GM23338 (cell line): ENCODE data around the gene GFPT2. TPM values are rescaled to one million over a fixed set of nuclear protein-coding genes. Genes with fewer than 3 reads are reported as not detected.

Experiments used
- ATAC-seq: fragments of 200-7000 bp; cut with Tn5 transposase; 3 replicates; pipeline ENCODE4 v1.9.1; 2020
- DNase-seq: peaks from one replicate; pipeline ENCODE4 v3.0.0-alpha.2; 2015; ENCODE audit warnings: low spot score
- H2AFZ ChIP-seq: fragments of 200-600 bp; sonication (generic); 2 replicates; pipeline ENCODE4 v1.8.0; 2016; ENCODE audit warnings: antibody characterized with exemption, mild to moderate bottlenecking, moderate library complexity
- H3F3A ChIP-seq: fragments of 200-600 bp; sonication (generic); replicated peaks from 2 replicates; pipeline ENCODE4 v1.8.0; 2017; ENCODE audit warnings: antibody characterized with exemption, mixed run types, low read depth
- H3K27ac ChIP-seq: fragments of 200-600 bp; sonication (generic); 2 replicates; pipeline ENCODE4 v1.6.1; 2016; ENCODE audit warnings: low read depth
- H3K27me3 ChIP-seq: fragments of 200-600 bp; sonication (generic); 2 replicates; pipeline ENCODE4 v1.8.0; 2016; ENCODE audit warnings: mild to moderate bottlenecking, mixed run types, moderate library complexity; ENCODE audit not compliant: insufficient read depth
- H3K36me3 ChIP-seq: fragments of 200-600 bp; sonication (generic); 2 replicates; pipeline ENCODE4 v1.8.0; 2016; ENCODE audit warnings: mild to moderate bottlenecking; ENCODE audit not compliant: insufficient read depth
- H3K4me1 ChIP-seq: fragments of 200-600 bp; sonication (generic); 2 replicates; pipeline ENCODE4 v1.8.0; 2016; ENCODE audit warnings: mild to moderate bottlenecking, moderate library complexity; ENCODE audit not compliant: insufficient read depth
- H3K4me2 ChIP-seq: fragments of 200-600 bp; sonication (generic); 2 replicates; pipeline ENCODE4 v1.7.1; 2017; ENCODE audit warnings: mixed run types
- H3K4me3 ChIP-seq: fragments of 200-600 bp; sonication (generic); 2 replicates; pipeline ENCODE4 v1.6.1; 2016; ENCODE audit warnings: mixed run types
- H3K79me2 ChIP-seq: fragments of 200-600 bp; sonication (generic); replicated peaks from 2 replicates; pipeline ENCODE4 v1.8.0; 2017; ENCODE audit warnings: mild to moderate bottlenecking; ENCODE audit not compliant: insufficient read depth
- H3K9me2 ChIP-seq: fragments of 200-600 bp; sonication (generic); 2 replicates; pipeline ENCODE4 v1.8.0; 2017; ENCODE audit not compliant: insufficient read depth
- H4K20me1 ChIP-seq: fragments of 200-600 bp; sonication (generic); replicated peaks from 2 replicates; pipeline ENCODE4 v1.8.0; 2017; ENCODE audit warnings: mild to moderate bottlenecking; ENCODE audit not compliant: insufficient read depth
- H3K27ac Mint-ChIP-seq: 2 replicates; pipeline ENCODE4 v1.8.0; 2020; ENCODE audit warnings: inconsistent platforms, mild to moderate bottlenecking, moderate library complexity, mixed read lengths
- H3K27me3 Mint-ChIP-seq: 3 replicates; pipeline ENCODE4 v1.8.0; 2022; ENCODE audit warnings: low read depth, mild to moderate bottlenecking, moderate library complexity, mixed read lengths, inconsistent platforms; ENCODE audit not compliant: insufficient read depth, poor library complexity
- H3K36me3 Mint-ChIP-seq: 3 replicates; pipeline ENCODE4 v1.8.0; 2021; ENCODE audit warnings: low read depth, mild to moderate bottlenecking, inconsistent platforms, moderate library complexity, mixed read lengths
- H3K4me1 Mint-ChIP-seq: 3 replicates; pipeline ENCODE4 v1.8.0; 2020; ENCODE audit warnings: mild to moderate bottlenecking, inconsistent platforms, mixed read lengths
- H3K4me3 Mint-ChIP-seq: 3 replicates; pipeline ENCODE4 v1.8.0; 2021; ENCODE audit warnings: moderate library complexity, mild to moderate bottlenecking, inconsistent platforms, mixed read lengths
- H3K9me3 Mint-ChIP-seq: 3 replicates; pipeline ENCODE4 v1.8.0; 2020; ENCODE audit warnings: moderate library complexity, mild to moderate bottlenecking, inconsistent platforms, mixed read lengths
- EZH2 ChIP-seq: fragments of 200-600 bp; sonication (generic); IDR thresholded peaks from one replicate; pipeline ENCODE4 v1.8.0; 2017; ENCODE audit warnings: antibody characterized with exemption, mild to moderate bottlenecking, low read depth; ENCODE audit not compliant: unreplicated experiment
- EZH2phosphoT487 ChIP-seq: fragments of 200-600 bp; sonication (generic); IDR thresholded peaks from one replicate; pipeline ENCODE4 v1.8.1; 2018; ENCODE audit warnings: antibody characterized with exemption; ENCODE audit not compliant: unreplicated experiment
- JUNB ChIP-seq: IDR thresholded peaks from one replicate; pipeline ENCODE4 v1.6.1; 2016; ENCODE audit warnings: antibody characterized with exemption; ENCODE audit not compliant: unreplicated experiment
- NANOG ChIP-seq: IDR thresholded peaks from 2 replicates; pipeline ENCODE4 v1.6.1; 2016; ENCODE audit warnings: antibody characterized with exemption, borderline replicate concordance
- STAT1 ChIP-seq: IDR thresholded peaks from one replicate; pipeline ENCODE4 v1.6.1; 2016; ENCODE audit warnings: antibody characterized with exemption; ENCODE audit not compliant: unreplicated experiment
- ZNF114 ChIP-seq: fragments of 250-450 bp; sonication (Bioruptor Pico); IDR thresholded peaks from 2 replicates; pipeline ENCODE4 v1.5.0; 2020; ENCODE audit warnings: mild to moderate bottlenecking, moderate library complexity
- ZNF331 ChIP-seq: fragments of 250-450 bp; sonication (Bioruptor Pico); IDR thresholded peaks from 2 replicates; pipeline ENCODE4 v1.5.0; 2020; ENCODE audit warnings: low read depth, mild to moderate bottlenecking, moderate library complexity
- polyA plus RNA-seq: library from polyadenylated mRNA; unstranded; fragments of >200 nt; fragmentation: Nextera tagmentation; extraction: Ambion mirVana; gene quantifications from 2 replicates; pipeline ENCODE4 v1.2.1, GENCODE V29; 2016
- total RNA-seq: library from RNA; depleted of rRNA; stranded (reverse); fragments of >200 nt; shearing (Covaris generic); gene quantifications from 2 replicates; pipeline ENCODE4 v1.2.3, GENCODE V29; 2014
- TF ChIP-seq, protein P1 (sequence below): IDR thresholded peaks from 2 replicates; pipeline ENCODE4 v1.6.1; 2016; ENCODE audit warnings: antibody characterized with exemption
- TF ChIP-seq, protein P2 (sequence below): IDR thresholded peaks from one replicate; pipeline ENCODE4 v1.6.1; 2018; ENCODE audit warnings: antibody characterized with exemption; ENCODE audit not compliant: unreplicated experiment
- TF ChIP-seq, protein P3 (sequence below), 2 experiments: fragments of 200-600 bp in 1 of 2; sonication (generic) in 1 of 2; conservative IDR thresholded peaks; 2 replicates each; pipeline versions ENCODE4 v1.5.1 to v1.6.1; 2016 to 2017; ENCODE audit warnings: antibody characterized with exemption in 2 of 2, low read depth in 2 of 2, mild to moderate bottlenecking in 2 of 2, moderate library complexity in 1 of 2

Gene GFPT2
- total and polyA plus RNA-seq, 2 experiments from 2014 or later = 82.6 to 120 TPM

- peaks cover 11% of the 10 kb centered on the region for H3K27me3 Mint-ChIP-seq
- H3K4me1 Mint-ChIP-seq = peaks cover 14% of the 10 kb centered on the region
- TF ChIP-seq, protein P1, sequence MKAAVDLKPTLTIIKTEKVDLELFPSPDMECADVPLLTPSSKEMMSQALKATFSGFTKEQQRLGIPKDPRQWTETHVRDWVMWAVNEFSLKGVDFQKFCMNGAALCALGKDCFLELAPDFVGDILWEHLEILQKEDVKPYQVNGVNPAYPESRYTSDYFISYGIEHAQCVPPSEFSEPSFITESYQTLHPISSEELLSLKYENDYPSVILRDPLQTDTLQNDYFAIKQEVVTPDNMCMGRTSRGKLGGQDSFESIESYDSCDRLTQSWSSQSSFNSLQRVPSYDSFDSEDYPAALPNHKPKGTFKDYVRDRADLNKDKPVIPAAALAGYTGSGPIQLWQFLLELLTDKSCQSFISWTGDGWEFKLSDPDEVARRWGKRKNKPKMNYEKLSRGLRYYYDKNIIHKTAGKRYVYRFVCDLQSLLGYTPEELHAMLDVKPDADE = no peak
- TF ChIP-seq, protein P2, sequence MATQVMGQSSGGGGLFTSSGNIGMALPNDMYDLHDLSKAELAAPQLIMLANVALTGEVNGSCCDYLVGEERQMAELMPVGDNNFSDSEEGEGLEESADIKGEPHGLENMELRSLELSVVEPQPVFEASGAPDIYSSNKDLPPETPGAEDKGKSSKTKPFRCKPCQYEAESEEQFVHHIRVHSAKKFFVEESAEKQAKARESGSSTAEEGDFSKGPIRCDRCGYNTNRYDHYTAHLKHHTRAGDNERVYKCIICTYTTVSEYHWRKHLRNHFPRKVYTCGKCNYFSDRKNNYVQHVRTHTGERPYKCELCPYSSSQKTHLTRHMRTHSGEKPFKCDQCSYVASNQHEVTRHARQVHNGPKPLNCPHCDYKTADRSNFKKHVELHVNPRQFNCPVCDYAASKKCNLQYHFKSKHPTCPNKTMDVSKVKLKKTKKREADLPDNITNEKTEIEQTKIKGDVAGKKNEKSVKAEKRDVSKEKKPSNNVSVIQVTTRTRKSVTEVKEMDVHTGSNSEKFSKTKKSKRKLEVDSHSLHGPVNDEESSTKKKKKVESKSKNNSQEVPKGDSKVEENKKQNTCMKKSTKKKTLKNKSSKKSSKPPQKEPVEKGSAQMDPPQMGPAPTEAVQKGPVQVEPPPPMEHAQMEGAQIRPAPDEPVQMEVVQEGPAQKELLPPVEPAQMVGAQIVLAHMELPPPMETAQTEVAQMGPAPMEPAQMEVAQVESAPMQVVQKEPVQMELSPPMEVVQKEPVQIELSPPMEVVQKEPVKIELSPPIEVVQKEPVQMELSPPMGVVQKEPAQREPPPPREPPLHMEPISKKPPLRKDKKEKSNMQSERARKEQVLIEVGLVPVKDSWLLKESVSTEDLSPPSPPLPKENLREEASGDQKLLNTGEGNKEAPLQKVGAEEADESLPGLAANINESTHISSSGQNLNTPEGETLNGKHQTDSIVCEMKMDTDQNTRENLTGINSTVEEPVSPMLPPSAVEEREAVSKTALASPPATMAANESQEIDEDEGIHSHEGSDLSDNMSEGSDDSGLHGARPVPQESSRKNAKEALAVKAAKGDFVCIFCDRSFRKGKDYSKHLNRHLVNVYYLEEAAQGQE = no peak
- TF ChIP-seq, protein P3, sequence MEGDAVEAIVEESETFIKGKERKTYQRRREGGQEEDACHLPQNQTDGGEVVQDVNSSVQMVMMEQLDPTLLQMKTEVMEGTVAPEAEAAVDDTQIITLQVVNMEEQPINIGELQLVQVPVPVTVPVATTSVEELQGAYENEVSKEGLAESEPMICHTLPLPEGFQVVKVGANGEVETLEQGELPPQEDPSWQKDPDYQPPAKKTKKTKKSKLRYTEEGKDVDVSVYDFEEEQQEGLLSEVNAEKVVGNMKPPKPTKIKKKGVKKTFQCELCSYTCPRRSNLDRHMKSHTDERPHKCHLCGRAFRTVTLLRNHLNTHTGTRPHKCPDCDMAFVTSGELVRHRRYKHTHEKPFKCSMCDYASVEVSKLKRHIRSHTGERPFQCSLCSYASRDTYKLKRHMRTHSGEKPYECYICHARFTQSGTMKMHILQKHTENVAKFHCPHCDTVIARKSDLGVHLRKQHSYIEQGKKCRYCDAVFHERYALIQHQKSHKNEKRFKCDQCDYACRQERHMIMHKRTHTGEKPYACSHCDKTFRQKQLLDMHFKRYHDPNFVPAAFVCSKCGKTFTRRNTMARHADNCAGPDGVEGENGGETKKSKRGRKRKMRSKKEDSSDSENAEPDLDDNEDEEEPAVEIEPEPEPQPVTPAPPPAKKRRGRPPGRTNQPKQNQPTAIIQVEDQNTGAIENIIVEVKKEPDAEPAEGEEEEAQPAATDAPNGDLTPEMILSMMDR (conservative IDR thresholded peaks at IDR 0.05; ENCODE audit: low read depth in 2 of 2) = peak in 1 of 2 experiments; percentile 37; a peak in 2 of 4 replicates
- TF ChIP-seq NANOG (no peak), JUNB (no peak), EZH2 (no peak)
- DNase-seq = no peak
- H2AFZ ChIP-seq = no peak overlapping the region
- no peaks in the 10 kb centered on the region for H3K9me3 Mint-ChIP-seq
- H3K27ac ChIP-seq = peak overlapping the region; percentile 37; the same call in 1 of the 2 replicates
- peaks cover 27% of the 10 kb centered on the region for H3F3A ChIP-seq
- H3K36me3 Mint-ChIP-seq = peaks cover 90% of the 10 kb centered on the region
- no peak for ATAC-seq
- no peaks in the 10 kb centered on the region for H3K79me2 ChIP-seq
- H3K36me3 ChIP-seq = peaks cover 70% of the 10 kb centered on the region
- H3K4me3 ChIP-seq = no peak overlapping the region
- H3K27ac Mint-ChIP-seq = peak overlapping the region; percentile 88
- H3K4me2 ChIP-seq = no peak overlapping the region
- peaks cover 3% of the 10 kb centered on the region for H4K20me1 ChIP-seq
- peaks cover 9% of the 10 kb centered on the region for H3K4me1 ChIP-seq
- H3K9me2 ChIP-seq = no peaks in the 10 kb centered on the region
- no peaks in the 10 kb centered on the region for H3K27me3 ChIP-seq
- no peak overlapping the region for H3K4me3 Mint-ChIP-seq
Measured at GRCh38 chr5:180318456-180319089, 34.6 kb downstream of the GFPT2 start.

- H3K4me2 ChIP-seq = no peak overlapping the region
- H2AFZ ChIP-seq = no peak overlapping the region
- H3K36me3 ChIP-seq = peaks cover 62% of the 10 kb centered on the region
- Mint-ChIP-seq H3K4me3 (no peak overlapping the region), H3K4me1 (peaks cover 14% of the 10 kb centered on the region), H3K27me3 (peaks cover 17% of the 10 kb centered on the region), H3K27ac (no peak overlapping the region), H3K36me3 (peaks cover 86% of the 10 kb centered on the region), H3K9me3 (peaks cover 2% of the 10 kb centered on the region; the same call in 2 of the 3 replicates)
- no peaks in the 10 kb centered on the region; the same call in 1 of the 2 replicates for H4K20me1 ChIP-seq
- DNase-seq (no peak), ATAC-seq (no peak)
- no peak overlapping the region for H3K4me3 ChIP-seq
- H3K9me2 ChIP-seq = no peaks in the 10 kb centered on the region
- H3K4me1 ChIP-seq = peaks cover 9% of the 10 kb centered on the region
- peaks cover 24% of the 10 kb centered on the region for H3F3A ChIP-seq
- H3K27ac ChIP-seq = peak overlapping the region; percentile 59; the same call in 1 of the 2 replicates
- no peaks in the 10 kb centered on the region for H3K79me2 ChIP-seq
- H3K27me3 ChIP-seq = no peaks in the 10 kb centered on the region
- TF ChIP-seq, protein P1 = no peak
- no peak for TF ChIP-seq STAT1
- no peak for TF ChIP-seq EZH2
- TF ChIP-seq ZNF331 (CRISPR knock-in tag) = no peak
- no peak for TF ChIP-seq NANOG
- TF ChIP-seq, protein P3 (conservative IDR thresholded peaks at IDR 0.05; ENCODE audit: low read depth in 2 of 2) = no peak
- no peak for TF ChIP-seq EZH2phosphoT487
- no peak for TF ChIP-seq ZNF114 (CRISPR knock-in tag)
- TF ChIP-seq JUNB = no peak
Measured at GRCh38 chr5:180316586-180316985, 36.5 kb downstream of the GFPT2 start.
